COLO668 (cell line): Measurements from ENCODE around the gene LCP2.

Source experiments
- DNase-seq: peaks from one replicate; lab custom pipeline; 2025; ENCODE audit not compliant: unreplicated experiment; lab: John Stamatoyannopoulos, UW

The LCP2 gene

GRCh38 chr5:170297589-170298462 is at the start of gene LCP2:
Gene LCP2, minus strand, starts transcription at chr5:170297777. Its CDS starts 166 bp downstream, at chr5:170297611.
- no peak for DNase-seq

GRCh38 chr5:170347022-170347567 is 49.5 kb upstream of the LCP2 start:
- DNase-seq, result no peak

- no peak for DNase-seq
These were observed 48.4 kb upstream of the LCP2 start for GRCh38 chr5:170345971-170346370.

DNA sequence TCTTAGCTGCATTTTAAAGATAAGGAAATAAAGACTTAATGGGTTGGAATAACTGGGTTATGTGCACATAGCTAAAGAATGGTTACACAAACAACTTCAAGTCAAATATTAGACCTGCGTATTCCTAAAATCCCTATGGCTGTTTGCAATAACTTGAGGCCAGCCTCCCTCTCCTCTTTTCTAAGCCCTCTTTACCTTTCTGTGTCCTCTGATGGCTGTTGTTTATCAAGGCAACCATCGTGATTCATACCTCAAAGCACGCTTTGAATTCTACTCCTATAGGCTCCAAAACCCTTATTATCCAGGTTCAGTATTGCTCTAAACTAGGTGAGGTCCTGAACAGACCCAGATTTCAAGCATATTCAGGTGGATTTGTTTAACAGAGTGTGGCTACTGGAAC is 45.6 kb upstream of the LCP2 start:
- DNase-seq, result no peak

- no peak for DNase-seq
These were observed 44.7 kb upstream of the LCP2 start for GRCh38 chr5:170342153-170342725.

DNA sequence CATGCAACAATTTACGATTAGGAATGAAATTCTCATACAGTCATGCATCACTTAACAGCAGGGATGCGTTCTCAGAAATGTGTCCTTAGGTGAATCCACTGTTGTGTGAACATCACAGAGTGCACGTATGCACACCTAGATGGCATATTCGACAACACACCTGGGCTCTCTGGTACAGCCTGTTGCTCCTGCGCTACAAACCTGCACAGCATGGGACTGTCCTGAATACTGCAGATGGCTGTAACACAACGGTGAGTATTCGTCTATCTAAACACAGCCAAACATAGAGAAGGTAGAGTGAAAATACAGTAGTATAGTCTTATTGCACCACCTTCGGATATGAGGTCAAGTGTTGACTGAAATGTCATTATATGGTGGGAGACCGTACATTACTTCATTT is 44.0 kb upstream of the LCP2 start:
- DNase-seq, result no peak

DNA sequence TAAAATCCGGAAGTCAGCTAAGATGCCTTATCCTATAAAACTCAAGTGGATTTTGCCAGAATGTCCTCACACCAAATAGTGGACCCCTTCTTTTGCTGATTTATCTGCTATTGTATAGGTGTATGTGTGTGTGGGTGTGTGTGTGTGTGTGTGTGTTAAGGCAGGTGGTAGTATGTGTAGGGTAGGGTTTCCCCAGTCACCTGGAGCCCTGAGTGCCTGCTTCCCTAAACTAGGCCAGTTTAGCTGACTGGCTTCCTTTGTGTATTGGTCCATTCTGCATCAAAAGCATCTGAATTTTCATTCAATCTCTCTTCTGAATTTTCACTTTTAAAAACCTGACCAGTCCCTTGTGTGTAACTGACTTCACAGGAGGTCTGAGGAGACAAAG is 42.2 kb upstream of the LCP2 start:
- no peak for DNase-seq

DNA sequence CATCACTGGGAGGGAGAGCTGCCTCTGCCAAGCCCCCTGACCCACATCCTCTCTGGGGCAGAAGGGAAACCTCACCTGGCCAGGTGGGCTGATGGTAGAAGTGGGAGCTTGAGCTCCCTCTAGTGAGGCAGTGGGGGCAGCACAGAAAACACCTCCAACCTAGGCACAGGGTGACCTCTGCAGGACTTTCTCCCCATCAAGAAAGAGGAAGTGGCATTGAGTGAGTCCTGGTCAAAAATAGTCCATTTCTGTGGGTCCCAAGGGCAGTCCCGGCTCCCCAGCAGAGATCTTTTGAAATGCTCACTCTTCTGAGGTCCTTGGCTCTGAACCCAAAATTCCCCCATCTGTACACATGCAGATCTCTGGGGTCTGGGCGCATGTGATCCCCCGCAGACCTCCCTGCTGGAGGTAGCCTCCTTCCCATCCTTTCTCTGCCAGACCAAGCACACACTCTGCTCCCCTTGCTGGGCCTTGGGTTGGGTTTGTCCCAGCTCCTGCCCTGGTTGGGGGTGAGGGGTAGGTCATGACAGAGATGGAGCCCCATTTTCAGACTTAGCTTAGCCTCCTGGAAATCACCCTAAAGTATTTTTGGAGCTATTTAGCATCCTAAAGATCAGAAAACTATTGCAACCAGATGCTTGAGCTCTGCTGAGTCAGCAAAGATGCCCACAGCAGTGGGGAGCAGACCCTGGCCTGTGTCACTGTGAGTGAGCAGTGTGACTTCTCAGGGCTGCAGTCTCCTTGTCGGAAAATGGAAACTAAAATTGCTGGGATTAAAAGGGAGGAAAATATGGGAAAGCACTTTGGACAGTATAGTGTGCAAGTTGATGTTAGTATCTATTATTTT is 41.6 kb upstream of the LCP2 start:
- DNase-seq, result no peak

DNA sequence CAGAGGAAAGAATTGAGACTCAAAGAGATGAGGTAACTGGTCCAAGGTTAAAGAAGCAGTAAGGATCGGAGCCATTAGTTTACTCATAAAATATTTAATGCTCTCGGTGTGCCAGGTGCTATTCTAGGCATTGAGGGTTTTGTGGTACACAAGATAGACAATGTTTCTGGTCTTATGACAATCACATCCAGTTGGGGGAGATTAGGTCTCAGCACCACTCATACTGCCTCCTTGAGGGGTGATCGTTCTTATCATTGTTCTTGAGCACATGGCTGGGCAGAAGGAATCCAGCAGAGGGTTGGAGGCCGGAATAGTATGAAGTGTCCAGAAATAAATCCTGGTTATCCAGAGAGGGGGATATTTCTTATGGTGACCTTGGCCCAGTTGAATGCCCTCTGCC is 40.7 kb upstream of the LCP2 start:
- no peak for DNase-seq

DNA sequence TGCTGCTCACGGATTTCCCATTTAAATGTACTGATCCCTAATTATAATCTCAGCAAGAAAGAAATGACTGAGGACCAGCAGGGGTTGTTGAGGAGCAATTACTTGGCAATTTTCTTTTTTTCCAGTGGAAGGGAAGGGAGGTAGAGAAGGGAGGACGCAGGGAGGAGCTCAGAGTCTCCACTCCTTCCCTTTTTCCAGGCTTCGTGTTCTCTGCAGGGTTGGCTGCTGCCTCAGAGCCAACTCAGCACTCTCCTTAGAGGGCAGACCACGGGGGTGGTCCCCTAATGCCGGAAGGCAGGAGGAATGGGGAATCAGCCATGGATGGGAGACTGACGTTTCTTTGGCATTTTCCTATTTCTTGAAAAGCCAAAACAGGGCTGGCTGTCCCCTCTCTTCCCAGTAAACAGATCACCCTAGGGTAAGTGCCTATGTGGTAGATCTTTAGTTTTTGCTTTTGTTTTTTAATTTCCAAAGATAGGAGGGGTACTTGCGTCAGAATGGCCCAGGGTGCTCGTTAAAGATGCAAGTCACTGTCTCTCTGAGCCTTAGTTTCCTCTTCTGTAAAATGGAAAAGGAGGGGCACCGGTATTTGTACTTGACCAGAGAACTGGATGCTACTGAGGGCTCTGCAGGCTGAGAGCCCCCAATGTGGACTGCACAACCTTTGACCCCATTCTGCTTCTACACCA is 39.6 kb upstream of the LCP2 start:
- no peak for DNase-seq

- DNase-seq, result no peak
These were observed 38.5 kb upstream of the LCP2 start for GRCh38 chr5:170336065-170336464.

DNA sequence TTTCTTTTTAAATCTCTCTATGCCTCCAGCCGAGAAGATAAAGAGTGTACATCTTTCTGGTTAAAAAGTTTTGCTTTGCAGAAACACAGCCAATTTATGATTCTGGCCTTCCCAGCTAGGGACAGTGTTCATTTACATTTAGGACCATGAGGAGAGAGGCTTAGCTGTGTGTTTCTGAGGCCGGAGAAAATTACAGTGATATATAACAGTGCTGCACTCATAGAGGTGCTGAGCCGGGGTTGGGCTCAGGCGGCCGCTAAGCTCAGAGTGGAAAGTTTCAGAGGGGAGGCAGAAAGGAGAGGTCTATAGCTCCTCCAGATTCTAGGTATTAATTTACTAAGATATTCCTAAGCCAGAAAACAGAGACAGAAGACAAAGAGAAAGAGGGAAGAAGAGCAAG is 37.0 kb upstream of the LCP2 start:
- DNase-seq, result no peak

DNA sequence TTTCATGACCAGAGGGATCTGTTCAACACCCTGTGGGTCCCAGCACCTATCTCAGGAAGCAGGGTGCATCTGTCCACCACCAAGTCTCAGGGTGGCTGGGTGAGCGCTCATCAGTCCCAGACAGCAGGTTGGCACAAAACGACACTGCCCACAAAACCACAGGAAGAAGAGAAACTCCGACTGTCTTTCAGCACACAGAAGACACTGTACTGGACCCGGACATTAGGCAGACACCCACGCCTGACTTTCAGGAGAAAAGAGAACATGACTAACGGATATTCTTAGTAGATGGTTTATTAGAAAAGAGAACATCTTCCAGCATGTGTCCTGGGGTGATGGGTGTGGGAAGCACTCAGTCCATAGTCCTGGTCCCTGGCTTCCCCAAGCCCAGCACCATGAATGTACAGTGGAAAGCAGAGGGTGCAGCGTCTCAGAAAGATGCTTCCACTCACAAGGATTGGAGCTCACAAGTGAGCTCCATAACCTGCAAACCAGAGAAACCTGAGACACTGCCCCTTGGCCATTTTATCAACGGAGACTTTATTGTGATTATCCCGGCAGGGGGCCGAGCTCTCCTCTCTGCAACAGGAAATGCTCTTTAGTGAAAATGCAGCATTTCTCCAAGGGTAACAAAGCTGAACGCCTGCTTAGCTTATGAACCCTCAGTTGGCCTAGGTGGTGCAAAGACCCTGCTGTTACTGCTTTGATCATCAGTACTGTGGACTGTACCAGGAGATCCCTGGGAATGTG is 35.8 kb upstream of the LCP2 start:
- no peak for DNase-seq

DNA sequence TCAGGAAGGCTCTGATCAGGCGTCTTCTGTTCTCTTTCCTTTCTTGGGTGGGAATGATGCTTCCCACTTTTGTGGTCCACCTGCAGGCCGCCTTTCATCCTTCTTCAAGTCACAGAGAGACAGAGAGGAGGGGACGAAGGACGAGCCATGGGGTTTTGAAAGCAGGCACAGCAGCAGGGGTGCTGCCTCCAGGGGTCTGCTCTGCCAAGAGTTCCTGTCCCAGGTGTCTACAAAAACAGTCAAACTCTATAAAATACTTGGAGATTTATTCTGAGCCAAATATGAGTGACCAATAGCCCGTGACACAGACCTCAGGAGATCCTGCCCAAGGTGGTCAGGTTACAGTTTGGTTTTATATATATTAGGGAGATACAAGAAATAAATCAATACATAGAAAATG is 34.5 kb upstream of the LCP2 start:
- DNase-seq, result no peak

DNA sequence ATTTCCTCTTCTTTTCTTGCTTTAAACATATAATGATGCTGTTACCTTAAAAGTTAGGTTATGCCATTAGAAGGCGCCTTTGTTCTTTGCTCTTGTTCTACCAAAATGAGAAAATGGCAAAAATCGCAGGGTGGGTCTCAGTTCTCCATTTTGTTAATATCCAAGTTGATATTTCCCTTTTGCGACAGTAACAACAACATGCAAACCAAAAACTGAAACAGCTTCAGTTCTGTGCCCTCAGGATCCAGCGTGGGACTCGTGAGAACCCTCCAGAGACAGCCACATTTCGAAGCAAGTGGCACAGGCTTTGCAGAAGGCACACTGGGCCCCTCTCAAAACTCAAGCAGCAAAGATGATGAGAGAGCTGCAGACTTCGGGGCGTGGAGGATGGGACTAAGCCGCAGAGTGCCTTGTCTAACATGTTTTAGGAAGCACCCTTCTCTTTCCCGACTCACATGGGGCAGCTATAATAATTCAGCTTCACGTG is 33.0 kb upstream of the LCP2 start:
- no peak for DNase-seq

GRCh38 chr5:170329524-170329923 is 31.9 kb upstream of the LCP2 start:
- no peak for DNase-seq

GRCh38 chr5:170327829-170328228 is 30.3 kb upstream of the LCP2 start:
- DNase-seq, result no peak

DNA sequence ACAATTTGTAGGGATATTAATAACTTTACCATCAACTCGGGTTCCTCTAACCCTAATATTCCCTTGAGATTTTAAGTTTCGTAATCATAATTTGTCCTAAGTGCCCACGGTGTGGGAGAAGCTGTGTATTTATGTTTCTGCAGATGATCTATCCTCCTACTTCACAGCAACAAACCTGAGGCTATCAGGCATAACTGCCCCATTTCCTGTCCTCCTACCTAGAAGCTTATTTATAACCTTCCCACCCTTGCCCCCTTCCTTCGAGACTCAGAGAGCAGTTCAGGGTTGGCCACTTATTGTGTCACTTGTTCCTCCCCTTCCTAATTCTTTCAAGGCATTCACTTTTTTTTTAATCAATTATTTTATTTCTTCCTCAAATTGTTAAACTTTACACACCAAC is 29.6 kb upstream of the LCP2 start:
- no peak for DNase-seq

DNA sequence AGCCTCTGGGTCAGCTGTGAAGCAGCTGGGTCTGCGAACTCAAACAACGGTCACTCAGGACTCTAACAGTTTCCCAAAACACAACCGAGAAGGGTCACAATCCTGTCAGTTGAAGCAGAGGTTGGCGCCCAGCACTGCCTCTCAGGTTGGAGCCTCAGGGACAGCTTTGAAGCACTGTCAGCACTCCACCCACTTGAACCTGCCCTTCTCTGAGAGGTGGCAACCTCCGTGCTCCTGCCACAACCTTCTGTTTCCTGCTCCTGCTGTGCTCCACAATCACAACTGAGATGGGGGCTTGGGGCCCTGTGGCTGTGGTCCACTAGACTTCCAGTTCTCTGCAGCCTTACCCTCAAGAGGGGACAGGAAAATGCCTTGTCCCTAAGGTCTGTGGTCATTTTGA is 21.7 kb upstream of the LCP2 start:
- no peak for DNase-seq

GRCh38 chr5:170317499-170317898 is 19.9 kb upstream of the LCP2 start:
- no peak for DNase-seq
